HepG2 (cell line): ENCODE results near the gene ENKUR. TPM values are rescaled to one million over a fixed set of nuclear protein-coding genes. Genes with fewer than 3 reads are reported as not detected.

Experiments
- ATAC-seq: fragments of 200-7000 bp; cut with Tn5 transposase; 3 replicates; pipeline ENCODE4 v1.9.1; 2020; ENCODE audit warnings: mild to moderate bottlenecking, moderate library complexity
- BruUV-seq: library from RNA; stranded (reverse); fragments of 400-500 nt; replicated peaks from 2 replicates; lab custom pipeline; 2021; lab: Mats Ljungman, UMichigan
- CTCF ChIA-PET: fragments of 300-600 bp; formaldehyde crosslinking; extraction: SDS; loops from one replicate; lab custom pipeline; 2021; ENCODE audit warnings: low total read pairs, inconsistent platforms, low intra/inter-chr PET ratio; lab: Yijun Ruan, JAX
- POLR2A ChIA-PET: fragments of 350-600 bp; sonication (Branson Sonifier 250); formaldehyde crosslinking; loops from one replicate; lab custom pipeline; 2020; ENCODE audit warnings: antibody characterized with exemption, inconsistent platforms; lab: Yijun Ruan, JAX
- DNase-seq: peaks from one replicate; pipeline ENCODE4 v3.0.0-alpha.2; 2015; ENCODE audit warnings: low spot score
- FAIRE-seq: peaks from 3 replicates; lab custom pipeline; 2011; peaks lifted over from hg19 to GRCh38; lab: Jason Lieb, UNC
- H2AFZ ChIP-seq: one replicate; pipeline ENCODE4 v1.6.1; 2011; ENCODE audit warnings: low read length, inconsistent platforms
- H3K27ac ChIP-seq: fragments of 300-600 bp; 3 replicates; pipeline ENCODE4 v1.8.0; 2011; ENCODE audit warnings: mixed run types, mild to moderate bottlenecking, mixed read lengths, low read length, inconsistent platforms; ENCODE audit not compliant: insufficient read depth; ENCODE audit errors: extremely low read length
- H3K27me3 ChIP-seq, 2 experiments: fragments of 200-600 bp in 1 of 2; 2 replicates in 1 of 2; 3 replicates in 1 of 2; pipeline versions ENCODE4 v1.6.0 to v1.8.0; 2011; ENCODE audit warnings: low read length in 2 of 2, mild to moderate bottlenecking in 2 of 2, moderate library complexity in 2 of 2, inconsistent platforms in 1 of 2; ENCODE audit not compliant: insufficient read depth in 2 of 2, control insufficient read depth in 1 of 2
- H3K36me3 ChIP-seq, 2 experiments: fragments of 200-600 bp in 1 of 2; replicated peaks in 1 of 2; 2 replicates in 1 of 2; 3 replicates in 1 of 2; pipeline versions ENCODE4 v1.5.1 to v1.8.0; 2011; ENCODE audit warnings: low read length in 2 of 2, inconsistent platforms in 1 of 2; ENCODE audit not compliant: insufficient read depth in 2 of 2, control insufficient read depth in 1 of 2
- H3K4me1 ChIP-seq: 2 replicates; pipeline ENCODE4 v1.5.1; 2012; ENCODE audit warnings: low read length, inconsistent platforms; ENCODE audit not compliant: insufficient read depth
- H3K4me2 ChIP-seq: 2 replicates; pipeline ENCODE4 v1.6.0; 2011; ENCODE audit warnings: low read depth, low read length, inconsistent platforms
- H3K4me3 ChIP-seq, 3 experiments: fragments of 200-600 bp in 1 of 3; sonication (generic), shearing (Covaris generic) in 1 of 3; replicated peaks in 1 of 3; 2 replicates each; pipeline ENCODE4 v1.5.1; 2011 to 2016; ENCODE audit warnings: low read length in 3 of 3, inconsistent platforms in 2 of 3, low read depth in 2 of 3, mild to moderate bottlenecking in 2 of 3, control low read depth in 1 of 3, mixed read lengths in 1 of 3; ENCODE audit not compliant: insufficient read depth in 1 of 3
- H3K79me2 ChIP-seq: one replicate; pipeline ENCODE4 v1.6.1; 2011; ENCODE audit warnings: low read length, inconsistent platforms; ENCODE audit not compliant: insufficient read depth
- H3K9ac ChIP-seq: 2 replicates; pipeline ENCODE4 v1.6.0; 2011; ENCODE audit warnings: mild to moderate bottlenecking, low read depth, low read length, inconsistent platforms; ENCODE audit not compliant: insufficient read depth
- H3K9me3 ChIP-seq: 2 replicates; pipeline ENCODE4 v1.5.1; 2012; ENCODE audit warnings: mild to moderate bottlenecking, low read length
- H4K20me1 ChIP-seq: 2 replicates; pipeline ENCODE4 v1.6.0; 2011; ENCODE audit warnings: inconsistent platforms, mild to moderate bottlenecking, low read length, moderate library complexity; ENCODE audit not compliant: insufficient read depth
- DMTF1 ChIP-seq: sonication (generic); formaldehyde crosslinking; IDR thresholded peaks from 2 replicates; pipeline ENCODE4 v1.4.0; 2020; ENCODE audit warnings: mild to moderate bottlenecking, missing genetic modification reagents
- KMT2A ChIP-seq: sonication (generic); formaldehyde crosslinking; IDR thresholded peaks from 2 replicates; pipeline ENCODE4 v1.4.0; 2020; ENCODE audit warnings: missing genetic modification reagents
- NFATC3 ChIP-seq: sonication (generic); formaldehyde crosslinking; IDR thresholded peaks from 2 replicates; pipeline ENCODE4 v1.5.1; 2020; ENCODE audit warnings: mild to moderate bottlenecking, missing genetic modification reagents
- ZFP62 ChIP-seq: sonication (generic); formaldehyde crosslinking; IDR thresholded peaks from 2 replicates; pipeline ENCODE4 v1.4.0; 2020; ENCODE audit warnings: missing genetic modification reagents
- ZNF263 ChIP-seq: sonication (generic); formaldehyde crosslinking; IDR thresholded peaks from 2 replicates; pipeline ENCODE4 v1.4.0; 2020; ENCODE audit warnings: missing genetic modification reagents
- ZNF878 ChIP-seq: sonication (generic); formaldehyde crosslinking; IDR thresholded peaks from 2 replicates; pipeline ENCODE4 v1.8.1; 2023; ENCODE audit warnings: mild to moderate bottlenecking, missing genetic modification reagents, moderate library complexity
- in situ Hi-C: cut with HindIII; loops from 2 replicates; pipeline ENCODE4 v1.10.0; 2017; ENCODE audit warnings: low pct_unique_long_range_greater_than_20kb; ENCODE audit not compliant: extremely low pct_ligation_motif_present
- intact Hi-C: fragments of 100-400 bp; cut with micrococcal nuclease; formaldehyde crosslinking; loops from one replicate; pipeline ENCODE4 v1.10.0; 2022; ENCODE audit not compliant: unreplicated experiment
- polyA plus RNA-seq, 8 experiments: library from polyadenylated mRNA; depleted of rRNA in 3 of 8; stranded (reverse) in 7 of 8; unstranded in 1 of 8; fragments of >200 nt; fragmentation: Illumina TruSeq in 4 of 8; extraction: Trizol in 4 of 8; gene quantifications; 2 replicates each; pipeline versions ENCODE4 v1.2.1 to v1.2.3, GENCODE V29; 2011 to 2016; ENCODE audit warnings: low read depth in 4 of 8, missing spikeins in 1 of 8, mixed read lengths in 1 of 8; ENCODE audit not compliant: insufficient read depth in 1 of 8
- total RNA-seq, 5 experiments: library from RNA; depleted of rRNA; stranded (reverse); fragments of >200 nt; fragmentation: Illumina TruSeq; extraction: Trizol; gene quantifications; 2 replicates each; pipeline ENCODE4 v1.2.3, GENCODE V29; 2016; ENCODE audit warnings: low read depth in 1 of 5

Gene ENKUR
- total and polyA plus RNA-seq, 2 of the 13 experiments (the other 11 are each of a cell fraction or from before 2014, with no cell fraction given) = 0.15 TPM

- Histone ChIP-seq H3K4me1 (no peaks in the 10 kb centered on the region), H2AFZ (no peak overlapping the region), H3K9me3 (no peaks in the 10 kb centered on the region), H3K27ac (no peak overlapping the region), H4K20me1 (no peaks in the 10 kb centered on the region), H3K27me3 (no peaks in the 10 kb centered on the region; a peak in 2 of 5 replicates), H3K4me2 (no peak overlapping the region), H3K4me3 (no peak overlapping the region), H3K9ac (no peak overlapping the region), H3K36me3 (no peaks in the 10 kb centered on the region), H3K79me2 (no peaks in the 10 kb centered on the region)
- no peak for DNase-seq
- FAIRE-seq = no peak
- intact Hi-C loops (no loop called here), in situ Hi-C loops (loop anchor here (25.0 kb wide), 1 partner anchor 358 kb away; no protein-coding TSS in a partner anchor)
- no peak for ATAC-seq
- ChIA-PET POLR2A (no interaction called here), CTCF (no interaction called here)
- BruUV-seq = no TSS peak
- TF ChIP-seq ZNF263 (no peak), ZFP62 (CRISPR knock-in tag) (no peak), DMTF1 (CRISPR knock-in tag) (no peak), KMT2A (CRISPR knock-in tag) (no peak), ZNF878 (no peak), NFATC3 (no peak)
Observed at GRCh38 chr10:24995072-24995471, 20.9 kb downstream of the ENKUR start.
